Hematopoietic multipotent progenitor cell treated with erythropoietin and hydrocortisone succinate and interleukin-3 and kit ligand, for 8 days (in vitro differentiated cells): ENCODE measurements around the gene USP13.
"Not testable (repeated sequence)": the region's sequence is repeated elsewhere in the genome, so short reads cannot be mapped to it uniquely, and the experiment has no call there.

Experiments used
- DNase-seq: peaks from one replicate; pipeline ENCODE4 v3.0.0-alpha.2; 2015

The USP13 gene

DNA sequence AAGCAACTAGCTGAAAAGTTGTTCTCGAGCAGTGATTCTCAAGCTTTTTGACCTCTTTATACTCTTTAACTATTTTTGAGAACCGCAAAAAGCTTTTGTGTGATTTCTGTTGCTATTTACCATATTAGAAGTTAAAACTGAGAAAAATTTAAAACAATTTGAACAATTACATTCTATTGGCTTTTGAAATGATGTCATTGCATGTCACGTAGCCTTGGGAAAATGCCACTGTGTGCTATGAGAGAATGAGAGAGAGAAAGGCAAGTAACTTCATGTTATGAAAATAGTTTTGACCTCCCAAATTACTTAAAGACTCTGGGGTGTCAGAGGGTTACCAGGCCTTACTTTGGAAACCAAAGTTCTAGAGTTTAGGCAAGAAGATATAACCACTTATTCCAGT lies 8.0 kb downstream of the USP13 start:
- DNase-seq, result no peak

DNA sequence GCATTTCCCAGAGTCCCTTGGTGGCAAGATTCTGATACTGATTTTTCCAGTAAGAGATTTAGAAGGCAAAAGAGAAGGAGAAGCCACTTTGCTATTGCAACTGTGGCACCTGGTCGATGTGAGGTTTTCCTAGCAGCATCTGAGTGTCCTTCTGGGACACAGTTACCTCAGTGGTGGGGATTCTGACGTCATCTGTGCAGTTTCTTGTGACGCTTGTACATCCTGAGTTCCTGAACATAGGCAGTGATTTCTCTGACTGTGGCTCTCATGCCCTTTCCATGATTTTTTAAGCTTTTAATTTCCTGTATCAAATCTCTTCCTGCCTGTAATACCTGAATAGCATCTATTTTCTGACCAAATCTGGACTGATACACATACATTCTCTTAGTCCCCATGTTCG lies 8.9 kb downstream of the USP13 start:
- no peak for DNase-seq

GRCh38 chr3:179663093-179663492 lies 10.3 kb downstream of the USP13 start:
- no peak for DNase-seq

DNA sequence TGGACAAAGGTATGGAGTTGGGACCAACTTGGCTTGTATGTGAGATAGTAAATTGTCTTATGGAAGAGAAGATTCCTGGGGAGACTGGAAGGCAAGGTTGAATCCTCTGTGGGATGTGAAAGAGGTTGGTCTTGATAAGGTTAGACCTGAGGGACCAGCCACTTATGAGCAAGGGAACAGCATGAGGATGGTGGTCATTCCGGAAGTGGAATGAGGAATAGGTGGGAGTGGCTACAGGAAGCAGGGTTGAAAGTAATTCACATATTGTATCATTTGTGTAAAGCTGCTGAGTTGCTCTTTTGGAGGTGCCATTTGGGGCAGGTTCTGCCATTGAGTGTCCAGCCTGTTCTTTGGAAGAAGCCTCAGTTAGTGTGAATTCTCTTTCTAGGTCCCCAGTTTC lies 13.2 kb downstream of the USP13 start:
- DNase-seq, result no peak

- no peak for DNase-seq
Observed at GRCh38 chr3:179666436-179667035, 13.7 kb downstream of the USP13 start.

DNA sequence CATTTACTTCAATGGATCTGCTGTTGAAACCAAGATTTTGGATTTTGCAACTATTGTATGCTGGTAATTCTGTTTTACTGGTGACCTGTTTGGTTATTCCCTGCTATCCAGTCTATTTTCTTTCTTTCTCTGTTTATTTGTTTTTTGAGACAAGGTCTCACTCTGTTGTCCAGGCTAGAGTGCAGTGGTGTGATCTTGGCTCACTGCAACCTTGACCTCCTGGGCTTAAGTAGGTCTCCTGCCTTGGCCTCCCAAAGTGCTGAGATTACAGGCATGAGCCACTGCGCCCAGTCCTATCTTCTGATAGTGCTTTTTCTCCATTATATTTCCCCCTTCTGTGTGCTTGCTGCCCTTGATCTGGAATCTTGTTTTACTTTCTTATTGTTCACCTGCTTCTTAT lies 15.6 kb downstream of the USP13 start:
- no peak for DNase-seq

DNA sequence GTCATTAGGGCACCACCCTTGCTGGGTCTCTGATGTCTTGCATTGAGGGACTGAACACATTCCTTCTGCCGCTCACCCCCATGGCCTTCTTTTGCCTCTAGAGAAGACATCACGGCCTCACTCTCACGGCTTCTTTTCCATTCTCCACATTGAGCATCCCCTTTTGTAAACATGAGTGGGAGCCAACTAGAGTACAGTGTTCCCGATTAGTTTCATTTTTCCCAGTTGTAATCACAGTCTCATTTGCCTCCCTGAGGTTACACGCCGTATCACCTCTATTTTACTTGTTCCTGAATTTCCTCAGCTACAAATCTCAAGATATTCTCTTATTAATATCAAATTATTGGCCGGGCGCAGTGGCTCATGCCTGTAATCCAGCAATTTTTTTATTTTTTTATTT lies 17.5 kb downstream of the USP13 start:
- DNase-seq, result no peak

GRCh38 chr3:179671309-179671708 lies 18.5 kb downstream of the USP13 start:
- DNase-seq, result no peak

- no peak for DNase-seq
Observed at GRCh38 chr3:179671747-179672242, 19.0 kb downstream of the USP13 start.

- DNase-seq, result no peak
Observed at GRCh38 chr3:179672918-179673317, 20.1 kb downstream of the USP13 start.

DNA sequence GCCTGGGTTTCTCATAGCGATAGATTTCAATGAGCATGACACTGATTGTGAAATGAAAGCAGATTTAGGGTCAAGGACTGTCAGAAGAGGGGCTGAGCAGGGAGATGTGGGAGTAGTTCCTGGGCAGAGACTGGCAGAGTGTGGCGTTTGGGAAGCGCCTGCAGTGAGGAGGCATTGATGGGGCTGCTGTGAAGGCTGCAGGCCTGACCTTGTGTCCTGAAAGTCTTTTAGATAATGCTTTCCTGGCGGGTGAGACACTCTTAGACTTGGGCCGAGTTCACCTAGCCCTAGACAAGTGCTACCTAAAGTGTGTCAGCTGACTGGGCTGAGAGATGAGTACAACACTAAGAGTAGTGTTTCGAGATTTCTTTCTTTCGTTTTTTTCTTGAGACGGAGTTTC lies 20.7 kb downstream of the USP13 start:
- no peak for DNase-seq

- DNase-seq, result no peak
Observed at GRCh38 chr3:179676081-179676480, 23.2 kb downstream of the USP13 start.

GRCh38 chr3:179677884-179678283 lies 25.0 kb downstream of the USP13 start:
- DNase-seq, result no peak

DNA sequence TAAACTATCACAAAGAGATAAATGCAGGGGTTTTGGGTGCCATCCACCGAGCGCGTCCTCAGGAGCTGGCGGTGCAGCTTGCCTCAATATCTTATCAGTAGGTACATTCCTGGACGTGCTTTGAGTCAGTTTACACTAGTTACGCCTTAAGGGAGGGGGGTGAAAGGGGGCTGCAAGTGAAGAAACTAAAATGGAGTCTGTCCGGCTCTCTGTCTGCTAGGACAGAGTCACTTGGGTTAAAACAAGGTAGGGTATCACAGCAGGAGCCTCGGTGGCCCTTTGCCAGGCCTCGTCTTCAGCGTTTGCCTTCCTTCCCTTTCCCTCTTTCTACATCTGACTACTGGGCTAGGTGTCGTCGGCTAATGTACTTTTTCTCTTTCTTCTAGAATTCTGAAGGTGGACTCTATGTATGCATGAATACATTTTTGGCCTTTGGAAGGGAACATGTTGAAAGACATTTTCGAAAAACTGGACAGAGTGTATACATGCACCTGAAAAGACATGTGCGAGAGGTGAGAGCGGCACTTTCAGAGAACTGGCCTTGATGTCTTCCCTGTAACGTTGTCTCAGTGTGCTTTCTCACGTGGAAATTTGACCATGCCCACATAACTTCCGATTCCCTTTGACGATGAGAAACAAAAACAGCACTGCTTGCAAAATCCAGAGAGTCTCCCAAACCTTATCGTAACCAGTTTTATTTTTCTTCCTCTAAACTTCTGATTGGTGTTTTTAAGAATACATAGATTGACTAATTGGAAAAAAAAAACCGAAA lies 28.8 kb downstream of the USP13 start:
- DNase-seq, result no peak

DNA sequence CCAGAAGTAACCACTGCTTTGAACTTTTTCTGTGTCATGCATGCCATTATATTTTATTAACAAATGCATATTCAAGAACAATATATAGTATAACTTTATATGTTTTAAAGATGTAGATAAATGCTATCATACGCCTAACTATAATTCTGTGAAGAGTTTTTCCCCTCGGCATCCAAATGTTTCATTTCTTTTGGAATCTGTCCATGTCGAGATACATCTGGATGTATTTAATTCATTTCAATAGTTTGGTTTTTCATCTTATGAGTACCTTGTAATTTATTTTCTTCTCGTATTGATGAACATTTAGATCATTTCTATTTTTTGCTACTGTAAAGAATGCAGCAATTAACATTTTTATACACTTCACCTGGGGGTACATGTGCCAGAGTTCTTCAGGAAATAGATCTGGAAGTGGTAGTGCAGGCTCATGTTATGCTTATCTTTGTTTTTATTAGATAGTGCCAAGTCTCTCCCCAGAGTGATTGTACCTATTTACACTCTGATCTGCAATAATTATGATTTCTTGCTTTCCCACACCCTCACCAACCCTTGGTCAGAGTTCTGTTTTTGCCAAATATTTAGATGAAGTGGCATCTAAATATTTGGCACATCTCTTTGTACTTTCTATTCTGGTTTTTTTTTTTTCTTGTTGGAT lies 29.7 kb downstream of the USP13 start:
- DNase-seq, result no peak

DNA sequence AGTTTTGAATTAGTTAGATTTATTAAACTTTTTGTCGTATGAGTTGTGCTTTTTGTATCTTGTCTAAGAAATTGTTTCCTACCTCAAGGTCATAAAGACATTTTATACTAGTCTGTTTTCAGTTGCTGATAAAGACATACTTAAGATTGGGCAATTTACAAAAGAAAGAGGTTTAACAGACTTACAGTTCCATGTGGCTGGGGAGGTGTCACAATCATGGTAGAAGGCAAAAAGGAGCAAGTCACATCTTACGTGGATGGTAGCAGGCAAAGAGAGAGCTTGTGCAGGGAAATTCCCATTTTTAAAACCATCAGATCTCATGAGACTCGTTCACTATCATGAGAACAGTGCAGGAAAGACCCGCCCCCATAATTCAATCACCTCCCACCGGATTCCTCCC lies 30.4 kb downstream of the USP13 start:
- DNase-seq, result not testable (repeated sequence)

- no peak for DNase-seq
Observed at GRCh38 chr3:179687967-179688535, 35.2 kb downstream of the USP13 start.

- no peak for DNase-seq
Observed at GRCh38 chr3:179688850-179689249, 36.0 kb downstream of the USP13 start.

DNA sequence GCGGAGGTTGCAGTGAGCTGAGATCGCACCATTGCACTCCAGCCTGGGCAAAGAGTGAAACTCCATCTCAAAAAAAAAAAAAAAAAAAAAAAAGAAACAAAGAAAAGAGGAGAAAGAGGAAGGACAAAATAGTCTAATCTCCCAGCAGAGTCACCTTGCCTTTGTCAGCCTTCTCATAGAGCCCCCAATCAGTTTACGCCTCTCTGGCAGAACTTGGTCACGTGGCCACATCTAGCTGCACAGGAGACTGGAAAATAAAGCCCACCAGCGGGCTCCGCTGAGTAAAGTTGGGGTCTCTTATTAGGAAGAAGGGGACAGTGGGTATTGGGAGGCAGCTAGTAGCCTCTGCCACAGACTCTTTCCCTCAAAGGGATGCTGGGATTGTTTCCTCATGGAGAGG lies 41.9 kb downstream of the USP13 start:
- no peak for DNase-seq

DNA sequence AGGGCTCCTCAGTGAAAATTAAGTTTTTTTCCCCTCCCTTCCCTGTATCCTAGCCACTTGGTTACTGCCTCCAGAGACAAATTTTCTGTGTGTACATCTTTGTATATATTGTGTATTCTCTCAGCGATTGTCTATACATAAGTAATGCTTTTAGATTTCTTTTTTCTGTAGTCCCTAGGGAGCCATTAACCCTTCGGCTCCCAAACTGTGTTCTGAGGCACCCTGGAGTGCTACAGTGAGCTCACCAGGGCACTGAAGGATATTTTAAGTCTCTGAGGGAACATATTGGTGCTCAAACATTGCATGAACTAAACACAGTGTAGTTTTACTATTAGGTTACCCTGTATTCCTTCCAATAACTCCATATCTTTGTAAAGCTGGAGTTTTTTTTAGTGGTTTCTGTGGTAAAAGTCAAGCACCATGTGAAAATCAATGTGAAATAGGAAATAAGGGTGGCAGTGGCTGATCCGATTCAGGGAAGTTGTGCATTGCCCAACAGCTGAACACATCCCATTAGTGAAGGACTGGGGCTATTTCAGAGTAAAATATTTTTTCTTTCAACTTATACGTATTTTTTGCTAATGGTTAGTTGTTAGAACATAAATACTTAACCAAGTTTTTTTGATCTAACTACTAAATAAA lies 43.0 kb downstream of the USP13 start:
- DNase-seq, result no peak

DNA sequence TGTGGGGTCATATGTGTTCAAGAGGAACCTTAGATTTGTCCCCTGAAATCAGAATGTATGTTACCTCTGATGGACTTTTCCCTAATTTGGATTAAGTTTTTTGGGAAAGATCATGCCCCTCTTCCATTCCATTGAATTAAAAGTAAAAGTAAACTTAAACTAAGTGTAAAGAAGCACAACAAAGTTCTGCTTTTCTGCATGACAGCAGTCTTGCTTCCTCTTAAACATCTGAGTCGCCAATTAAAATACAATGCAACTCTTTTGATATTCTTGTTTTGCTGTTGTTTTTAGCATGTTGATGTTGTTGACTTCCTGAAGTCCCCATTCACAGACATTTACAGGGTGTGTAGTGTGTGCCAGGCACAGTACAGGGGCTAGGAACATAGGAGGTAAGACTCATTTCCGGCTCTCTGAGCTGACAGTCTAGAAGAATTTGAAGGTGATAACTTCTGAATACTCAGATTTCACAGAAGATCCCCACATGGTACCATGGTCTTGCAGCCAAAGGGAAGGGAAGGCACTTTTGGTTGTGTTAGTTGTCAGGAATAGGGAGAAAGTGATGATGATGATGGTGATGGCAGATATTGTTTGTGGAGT lies 45.0 kb downstream of the USP13 start:
- no peak for DNase-seq

GRCh38 chr3:179700716-179701115 lies 47.9 kb downstream of the USP13 start:
- DNase-seq, result no peak
